Measurements from ENCODE around the gene RGL2.
"Not testable (repeated sequence)": the region's sequence is repeated elsewhere in the genome, so short reads cannot be mapped to it uniquely, and the experiment has no call there.

RGL2 gene

DNA sequence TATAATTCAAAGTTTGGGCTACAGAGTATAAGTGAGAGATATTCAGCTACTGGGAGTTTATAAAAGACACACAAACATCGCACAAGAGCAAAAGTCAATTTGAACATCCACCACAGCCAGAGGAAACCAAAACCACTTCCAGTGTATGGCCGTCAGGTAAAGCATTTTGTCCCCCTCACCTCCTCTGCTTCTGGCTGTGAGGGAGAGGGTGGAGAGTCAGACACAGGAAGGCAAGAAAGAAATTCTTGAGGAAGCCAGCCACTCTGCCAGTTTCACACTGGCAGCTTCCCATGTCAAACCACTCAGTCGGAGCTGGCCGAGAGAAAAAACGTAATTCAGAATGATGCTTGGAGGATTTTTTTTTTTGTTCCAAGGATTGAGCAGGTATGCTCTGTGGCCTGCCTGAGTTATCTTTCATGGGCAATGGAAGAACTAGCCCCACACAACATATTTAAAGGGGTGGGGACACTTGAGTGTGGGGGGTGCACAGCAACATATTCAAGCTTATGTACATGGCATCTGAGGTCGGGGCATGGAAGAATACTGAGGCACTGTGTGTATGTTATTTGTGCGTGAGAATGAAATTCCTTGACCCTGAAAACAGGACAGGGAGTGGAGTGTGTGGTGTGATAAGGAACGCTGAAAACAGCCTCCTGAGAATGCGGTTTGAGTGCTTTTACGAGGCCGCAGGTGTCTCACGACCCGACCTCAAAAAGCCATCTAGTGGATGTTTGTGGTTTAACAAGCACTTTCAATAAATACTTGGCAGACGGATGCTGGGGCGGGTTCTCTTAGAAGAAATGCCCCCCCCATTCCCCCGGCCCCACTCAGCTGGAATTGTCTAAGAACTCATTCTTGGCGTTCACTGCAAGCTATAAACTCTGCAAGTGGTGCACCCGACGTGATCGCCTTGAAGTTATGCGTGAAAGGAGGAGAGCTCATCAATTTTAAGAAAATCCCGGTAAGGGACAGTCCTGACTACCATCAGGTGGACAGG is 46.3 kb upstream of the RGL2 start:
- peak overlapping the region; percentile 68 for H3K4me3 ChIP-seq (ENCODE audit: low read length)
- no peaks in the 10 kb centered on the region for H3K79me2 ChIP-seq (ENCODE audit: control insufficient read depth, low read length)
- H3F3A ChIP-seq (ENCODE audit: control insufficient read depth, insufficient read depth), result peaks cover 19% of the 10 kb centered on the region
- peaks cover 37% of the 10 kb centered on the region for H3K4me1 ChIP-seq (ENCODE audit: control insufficient read depth, low read length)
- no peaks in the 10 kb centered on the region for H4K20me1 ChIP-seq (ENCODE audit: control insufficient read depth, insufficient read depth, low read depth, low read length)
- H3K27ac ChIP-seq (ENCODE audit: low read depth, low read length), result peak overlapping the region; percentile 82
- H3K36me3 ChIP-seq (ENCODE audit: control insufficient read depth, low read length), result no peaks in the 10 kb centered on the region
- no peaks in the 10 kb centered on the region for H3K9me3 ChIP-seq (ENCODE audit: control insufficient read depth, insufficient read depth, low read length)
- peak overlapping the region; percentile 92 for H3K4me2 ChIP-seq (ENCODE audit: low read length)
- no peaks in the 10 kb centered on the region for H3K27me3 ChIP-seq (ENCODE audit: control insufficient read depth, low read length)
- TF ChIP-seq, protein P1, sequence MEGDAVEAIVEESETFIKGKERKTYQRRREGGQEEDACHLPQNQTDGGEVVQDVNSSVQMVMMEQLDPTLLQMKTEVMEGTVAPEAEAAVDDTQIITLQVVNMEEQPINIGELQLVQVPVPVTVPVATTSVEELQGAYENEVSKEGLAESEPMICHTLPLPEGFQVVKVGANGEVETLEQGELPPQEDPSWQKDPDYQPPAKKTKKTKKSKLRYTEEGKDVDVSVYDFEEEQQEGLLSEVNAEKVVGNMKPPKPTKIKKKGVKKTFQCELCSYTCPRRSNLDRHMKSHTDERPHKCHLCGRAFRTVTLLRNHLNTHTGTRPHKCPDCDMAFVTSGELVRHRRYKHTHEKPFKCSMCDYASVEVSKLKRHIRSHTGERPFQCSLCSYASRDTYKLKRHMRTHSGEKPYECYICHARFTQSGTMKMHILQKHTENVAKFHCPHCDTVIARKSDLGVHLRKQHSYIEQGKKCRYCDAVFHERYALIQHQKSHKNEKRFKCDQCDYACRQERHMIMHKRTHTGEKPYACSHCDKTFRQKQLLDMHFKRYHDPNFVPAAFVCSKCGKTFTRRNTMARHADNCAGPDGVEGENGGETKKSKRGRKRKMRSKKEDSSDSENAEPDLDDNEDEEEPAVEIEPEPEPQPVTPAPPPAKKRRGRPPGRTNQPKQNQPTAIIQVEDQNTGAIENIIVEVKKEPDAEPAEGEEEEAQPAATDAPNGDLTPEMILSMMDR (IDR thresholded peaks at IDR 0.05; ENCODE audit: low read depth, low read length, poor library complexity, severe bottlenecking), result peak; percentile 59
- no peak for TF ChIP-seq EZH2phosphoT487 (IDR thresholded peaks at IDR 0.05; ENCODE audit: borderline replicate concordance, low read length)
- no peaks in the 10 kb centered on the region for H3K9me2 ChIP-seq (replicated peaks; ENCODE audit: control insufficient read depth, low read length)

DNA sequence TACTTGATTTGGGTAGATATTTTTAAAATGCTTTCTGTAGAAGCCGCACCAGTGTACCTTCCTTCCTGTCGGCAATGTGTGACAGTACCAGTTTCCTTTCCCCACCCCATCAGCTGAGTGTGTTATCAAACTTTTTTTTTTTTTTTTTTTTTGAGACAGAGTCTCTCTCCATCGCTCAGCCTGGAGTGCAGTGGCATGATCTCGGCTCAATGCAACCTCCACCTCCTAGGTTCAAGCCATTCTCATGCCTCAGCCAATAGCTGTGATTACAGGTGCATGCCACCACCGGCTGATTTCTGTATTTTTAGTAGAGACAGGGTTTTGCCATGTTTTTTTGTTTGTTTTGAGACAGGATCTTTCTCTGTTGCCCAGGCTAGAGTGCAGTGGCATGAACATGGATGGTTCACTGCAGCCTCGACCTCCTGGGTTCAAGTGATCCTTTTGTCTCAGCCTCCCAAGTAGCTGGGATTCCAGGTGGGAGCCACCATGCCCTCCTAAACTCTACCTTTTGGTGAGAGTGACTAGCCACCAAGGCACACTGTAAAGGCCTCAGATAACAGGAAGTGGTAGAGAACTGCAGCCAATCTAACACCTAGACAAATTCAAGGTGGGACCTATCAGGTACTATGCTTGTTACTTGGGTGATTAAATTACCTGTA is 45.3 kb upstream of the RGL2 start:
- Histone ChIP-seq H4K20me1 (ENCODE audit: control insufficient read depth, insufficient read depth, low read depth, low read length) (no peaks in the 10 kb centered on the region), H3K27me3 (ENCODE audit: control insufficient read depth, low read length) (no peaks in the 10 kb centered on the region), H3K79me2 (ENCODE audit: control insufficient read depth, low read length) (no peaks in the 10 kb centered on the region), H3K9me2 (replicated peaks; ENCODE audit: control insufficient read depth, low read length) (no peaks in the 10 kb centered on the region), H3K4me2 (ENCODE audit: low read length) (peak overlapping the region; percentile 92), H3K36me3 (ENCODE audit: control insufficient read depth, low read length) (no peaks in the 10 kb centered on the region), H3K27ac (ENCODE audit: low read depth, low read length) (peak overlapping the region; percentile 82), H3K4me3 (ENCODE audit: low read length) (peak overlapping the region; percentile 68), H3K4me1 (ENCODE audit: control insufficient read depth, low read length) (peaks cover 33% of the 10 kb centered on the region), H3K9me3 (ENCODE audit: control insufficient read depth, insufficient read depth, low read length) (no peaks in the 10 kb centered on the region), H3F3A (ENCODE audit: control insufficient read depth, insufficient read depth) (peaks cover 19% of the 10 kb centered on the region)
- no peak for TF ChIP-seq EZH2phosphoT487 (IDR thresholded peaks at IDR 0.05; ENCODE audit: borderline replicate concordance, low read length)
- TF ChIP-seq, protein P1 (IDR thresholded peaks at IDR 0.05; ENCODE audit: low read depth, low read length, poor library complexity, severe bottlenecking), result no peak

DNA sequence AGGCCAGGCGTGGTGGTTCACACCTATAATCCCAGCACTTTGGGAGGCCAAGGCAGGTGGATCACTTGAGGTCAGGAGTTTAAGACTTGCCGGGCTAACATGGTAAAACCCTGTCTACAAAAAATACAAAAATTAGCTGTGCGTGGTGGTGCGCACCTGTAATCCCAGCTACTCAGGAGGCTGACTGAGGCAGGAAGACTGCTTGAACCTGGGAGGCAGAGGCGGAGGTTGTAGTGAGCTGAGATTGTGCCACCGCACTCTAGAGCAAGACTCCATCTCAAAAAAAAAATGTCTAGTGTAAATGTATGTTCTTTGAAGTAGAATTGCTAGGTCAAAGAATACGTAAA is 44.8 kb upstream of the RGL2 start:
- peaks cover 29% of the 10 kb centered on the region for H3K4me1 ChIP-seq (ENCODE audit: control insufficient read depth, low read length)
- peak overlapping the region; percentile 82 for H3K27ac ChIP-seq (ENCODE audit: low read depth, low read length)
- peak overlapping the region; percentile 92 for H3K4me2 ChIP-seq (ENCODE audit: low read length)
- H3K9me3 ChIP-seq (ENCODE audit: control insufficient read depth, insufficient read depth, low read length); H3K36me3 ChIP-seq (ENCODE audit: control insufficient read depth, low read length); H3K27me3 ChIP-seq (ENCODE audit: control insufficient read depth, low read length); H3K79me2 ChIP-seq (ENCODE audit: control insufficient read depth, low read length); H3K9me2 ChIP-seq (replicated peaks; ENCODE audit: control insufficient read depth, low read length); H4K20me1 ChIP-seq (ENCODE audit: control insufficient read depth, insufficient read depth, low read depth, low read length): not testable (repeated sequence)
- peak overlapping the region; percentile 68 for H3K4me3 ChIP-seq (ENCODE audit: low read length)
- peaks cover 19% of the 10 kb centered on the region for H3F3A ChIP-seq (ENCODE audit: control insufficient read depth, insufficient read depth)

DNA sequence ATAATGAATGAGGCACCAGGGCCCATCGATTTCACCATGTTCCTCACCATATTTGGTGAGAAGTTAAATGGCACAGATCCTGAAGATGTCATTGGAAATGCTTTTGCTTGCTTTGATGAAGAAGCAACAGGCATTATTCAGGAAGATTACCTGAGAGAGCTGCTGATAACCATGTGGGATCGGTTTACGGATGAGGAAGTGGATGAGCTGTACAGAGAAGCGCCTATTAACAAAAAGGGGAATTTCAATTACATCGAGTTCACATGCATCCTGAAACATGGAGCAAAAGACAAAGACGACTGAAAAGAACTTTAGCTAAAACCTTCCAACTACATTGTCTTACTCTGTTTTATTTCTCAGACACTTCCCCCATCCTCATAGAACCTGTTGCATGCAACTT is 40.5 kb upstream of the RGL2 start:
- TF ChIP-seq, protein P1 (IDR thresholded peaks at IDR 0.05; ENCODE audit: low read depth, low read length, poor library complexity, severe bottlenecking), result no peak
- no peak for TF ChIP-seq EZH2phosphoT487 (IDR thresholded peaks at IDR 0.05; ENCODE audit: borderline replicate concordance, low read length)

More for the DNA sequence above, 40.5 kb upstream of the RGL2 start:
- Histone ChIP-seq H4K20me1 (ENCODE audit: control insufficient read depth, insufficient read depth, low read depth, low read length) (no peaks in the 10 kb centered on the region), H3K36me3 (ENCODE audit: control insufficient read depth, low read length) (no peaks in the 10 kb centered on the region), H3K4me2 (ENCODE audit: low read length) (no peak overlapping the region), H3K79me2 (ENCODE audit: control insufficient read depth, low read length) (no peaks in the 10 kb centered on the region), H3F3A (ENCODE audit: control insufficient read depth, insufficient read depth) (peaks cover 11% of the 10 kb centered on the region), H3K9me2 (replicated peaks; ENCODE audit: control insufficient read depth, low read length) (no peaks in the 10 kb centered on the region), H3K27ac (ENCODE audit: low read depth, low read length) (no peak overlapping the region), H3K9me3 (ENCODE audit: control insufficient read depth, insufficient read depth, low read length) (no peaks in the 10 kb centered on the region), H3K4me3 (ENCODE audit: low read length) (no peak overlapping the region), H3K27me3 (ENCODE audit: control insufficient read depth, low read length) (no peaks in the 10 kb centered on the region), H3K4me1 (ENCODE audit: control insufficient read depth, low read length) (peaks cover 19% of the 10 kb centered on the region)

Measured in DOHH2 (cell line).